Muscle layer of colon (tissue), 2 donors: Measurements from ENCODE around the gene HSDL2.
"Not testable (repeated sequence)": the region's sequence is repeated elsewhere in the genome, so short reads cannot be mapped to it uniquely, and the experiment has no call there.

Experiments
- H3K27ac ChIP-seq: one replicate; pipeline ENCODE4 v1.7.0; 2013; ENCODE audit warnings: low read depth, mild to moderate bottlenecking, low read length, moderate library complexity
- H3K27me3 ChIP-seq, 2 donors: one replicate each; pipeline ENCODE4 v1.7.0; 2013; ENCODE audit warnings: low read length in 2 of 2, mild to moderate bottlenecking in 2 of 2; ENCODE audit not compliant: insufficient read depth in 2 of 2, control insufficient read depth in 1 of 2
- H3K36me3 ChIP-seq: one replicate; pipeline ENCODE4 v1.7.0; 2013; ENCODE audit warnings: mild to moderate bottlenecking, low read length; ENCODE audit not compliant: insufficient read depth
- H3K4me1 ChIP-seq: one replicate; pipeline ENCODE4 v1.7.0; 2013; ENCODE audit warnings: mild to moderate bottlenecking, low read length; ENCODE audit not compliant: insufficient read depth
- H3K4me3 ChIP-seq, 2 donors: one replicate each; pipeline ENCODE4 v1.7.0; 2013; ENCODE audit warnings: low read length in 2 of 2, low read depth in 1 of 2, mild to moderate bottlenecking in 1 of 2, moderate library complexity in 1 of 2
- H3K9ac ChIP-seq: one replicate; pipeline ENCODE4 v1.7.0; 2013; ENCODE audit warnings: low read length
- H3K9me3 ChIP-seq: one replicate; pipeline ENCODE4 v1.7.0; 2013; ENCODE audit warnings: mild to moderate bottlenecking, low read length
- donor health status: abdominal sarcoma.
- donor health status: Adenocarcinoma of cecum.

Gene HSDL2

GRCh38 chr9:112348257-112349007, 31.5 kb upstream of the HSDL2 start:
- Histone ChIP-seq H3K4me1 (peaks cover 5% of the 10 kb centered on the region), H3K27me3 (no peaks in the 10 kb centered on the region), H3K36me3 (no peaks in the 10 kb centered on the region), H3K9me3 (no peaks in the 10 kb centered on the region), H3K4me3 (peak overlapping the region; percentile 34 to 63), H3K27ac (no peak overlapping the region), H3K9ac (peak overlapping the region; percentile 16)

GRCh38 chr9:112349008-112349333, 30.9 kb upstream of the HSDL2 start:
- peak overlapping the region in 1 of 2 donors; percentile 63 for H3K4me3 ChIP-seq
- H3K4me1 ChIP-seq = peaks cover 5% of the 10 kb centered on the region
- peak overlapping the region; percentile 16 for H3K9ac ChIP-seq
- no peak overlapping the region for H3K27ac ChIP-seq
- no peaks in the 10 kb centered on the region for H3K27me3 ChIP-seq
- no peaks in the 10 kb centered on the region for H3K36me3 ChIP-seq
- no peaks in the 10 kb centered on the region for H3K9me3 ChIP-seq

- H3K27ac ChIP-seq = no peak overlapping the region
- peaks cover 5% of the 10 kb centered on the region for H3K4me1 ChIP-seq
- no peaks in the 10 kb centered on the region for H3K27me3 ChIP-seq
- no peak overlapping the region for H3K9ac ChIP-seq
- no peaks in the 10 kb centered on the region for H3K9me3 ChIP-seq
- H3K36me3 ChIP-seq = no peaks in the 10 kb centered on the region
- H3K4me3 ChIP-seq = no peak overlapping the region
These were observed 28.7 kb upstream of the HSDL2 start for GRCh38 chr9:112351184-112351583.

- Histone ChIP-seq H3K9ac (no peak overlapping the region), H3K36me3 (no peaks in the 10 kb centered on the region), H3K9me3 (no peaks in the 10 kb centered on the region), H3K4me1 (peaks cover 5% of the 10 kb centered on the region), H3K27ac (no peak overlapping the region), H3K27me3 (no peaks in the 10 kb centered on the region), H3K4me3 (no peak overlapping the region)
These were observed 27.7 kb upstream of the HSDL2 start for GRCh38 chr9:112352209-112352608.

GRCh38 chr9:112354081-112354743, 25.7 kb upstream of the HSDL2 start:
- no peak overlapping the region for H3K9ac ChIP-seq
- no peak overlapping the region for H3K27ac ChIP-seq
- H3K36me3 ChIP-seq = no peaks in the 10 kb centered on the region
- no peaks in the 10 kb centered on the region for H3K9me3 ChIP-seq
- H3K27me3 ChIP-seq = no peaks in the 10 kb centered on the region
- H3K4me1 ChIP-seq = no peaks in the 10 kb centered on the region
- no peak overlapping the region for H3K4me3 ChIP-seq

- Histone ChIP-seq H3K36me3 (no peaks in the 10 kb centered on the region), H3K27ac (no peak overlapping the region), H3K4me3 (no peak overlapping the region), H3K27me3 (no peaks in the 10 kb centered on the region), H3K9ac (no peak overlapping the region), H3K9me3 (no peaks in the 10 kb centered on the region), H3K4me1 (no peaks in the 10 kb centered on the region)
These were observed 24.4 kb upstream of the HSDL2 start for GRCh38 chr9:112355427-112355897.

- H3K27me3 ChIP-seq = no peaks in the 10 kb centered on the region
- no peaks in the 10 kb centered on the region for H3K4me1 ChIP-seq
- H3K27ac ChIP-seq = no peak overlapping the region
- H3K9ac ChIP-seq = no peak overlapping the region
- H3K36me3 ChIP-seq = no peaks in the 10 kb centered on the region
- no peaks in the 10 kb centered on the region for H3K9me3 ChIP-seq
- H3K4me3 ChIP-seq = no peak overlapping the region
These were observed 19.7 kb upstream of the HSDL2 start for GRCh38 chr9:112360047-112360804.

GRCh38 chr9:112361601-112362000, 18.3 kb upstream of the HSDL2 start:
- Histone ChIP-seq H3K4me3 (no peak overlapping the region), H3K9ac (no peak overlapping the region)

GRCh38 chr9:112364761-112365160, 15.1 kb upstream of the HSDL2 start:
- Histone ChIP-seq H3K9ac (no peak overlapping the region), H3K4me3 (no peak overlapping the region), H3K27ac (no peak overlapping the region), H3K9me3 (no peaks in the 10 kb centered on the region), H3K27me3 (no peaks in the 10 kb centered on the region), H3K4me1 (no peaks in the 10 kb centered on the region), H3K36me3 (no peaks in the 10 kb centered on the region)

More at GRCh38 chr9:112361601-112362000, 18.3 kb upstream of the HSDL2 start:
- Histone ChIP-seq H3K4me1 (no peaks in the 10 kb centered on the region), H3K9me3 (no peaks in the 10 kb centered on the region), H3K27me3 (no peaks in the 10 kb centered on the region), H3K27ac (no peak overlapping the region), H3K36me3 (no peaks in the 10 kb centered on the region)

GRCh38 chr9:112365257-112365656, 14.7 kb upstream of the HSDL2 start:
- H3K36me3 ChIP-seq, H3K9me3 ChIP-seq, H3K4me1 ChIP-seq, H3K27me3 ChIP-seq, H3K4me3 ChIP-seq, H3K27ac ChIP-seq, H3K9ac ChIP-seq: not testable (repeated sequence)

- H3K36me3 ChIP-seq = no peaks in the 10 kb centered on the region
These were observed 13.3 kb upstream of the HSDL2 start for GRCh38 chr9:112366591-112366990.

More at GRCh38 chr9:112366591-112366990, 13.3 kb upstream of the HSDL2 start:
- Histone ChIP-seq H3K9me3 (no peaks in the 10 kb centered on the region), H3K4me3 (no peak overlapping the region), H3K27me3 (no peaks in the 10 kb centered on the region), H3K27ac (no peak overlapping the region), H3K9ac (no peak overlapping the region), H3K4me1 (no peaks in the 10 kb centered on the region)
